Mucosa of stomach (tissue), 1 donor: ENCODE measurements around the gene LNPEP.

Source experiments
- H3K27me3 ChIP-seq: one replicate; pipeline ENCODE4 v1.7.0; 2013; ENCODE audit warnings: mild to moderate bottlenecking, low read length; ENCODE audit not compliant: control insufficient read depth, insufficient read depth
- H3K36me3 ChIP-seq: one replicate; pipeline ENCODE4 v1.7.0; 2013; ENCODE audit warnings: low read length; ENCODE audit not compliant: control insufficient read depth, insufficient read depth
- H3K4me1 ChIP-seq: one replicate; pipeline ENCODE4 v1.7.0; 2013; ENCODE audit warnings: mild to moderate bottlenecking, low read length; ENCODE audit not compliant: control insufficient read depth, insufficient read depth
- H3K4me3 ChIP-seq: one replicate; pipeline ENCODE4 v1.7.0; 2013; ENCODE audit warnings: low read length
- H3K9ac ChIP-seq: one replicate; pipeline ENCODE4 v1.7.0; 2013; ENCODE audit warnings: mild to moderate bottlenecking, low read length, moderate library complexity
- H3K9me3 ChIP-seq: one replicate; pipeline ENCODE4 v1.7.0; 2013; ENCODE audit warnings: mild to moderate bottlenecking, low read length, moderate library complexity; ENCODE audit not compliant: control insufficient read depth
- donor health status: Pancreatic carcinoma.

The LNPEP gene

GRCh38 chr5:96935559-96936430 is at the start of gene LNPEP:
Gene LNPEP (plus strand): TSS chr5:96936080. CDS start chr5:96936156, 76 bp downstream.
- Histone ChIP-seq H3K4me3 (peak within 1 kb of the TSS; percentile 97), H3K36me3 (no peaks in the 10 kb centered on the region), H3K27me3 (no peaks in the 10 kb centered on the region), H3K9ac (peak within 1 kb of the TSS; percentile 97), H3K9me3 (no peaks in the 10 kb centered on the region), H3K4me1 (peaks cover 15% of the 10 kb centered on the region)

- Histone ChIP-seq H3K4me3 (no peak overlapping the region), H3K36me3 (peaks cover 5% of the 10 kb centered on the region), H3K9me3 (no peaks in the 10 kb centered on the region), H3K27me3 (no peaks in the 10 kb centered on the region), H3K4me1 (no peaks in the 10 kb centered on the region), H3K9ac (no peak overlapping the region)
Observed at GRCh38 chr5:96893342-96893741, 42.5 kb upstream of the LNPEP start.

- Histone ChIP-seq H3K9me3 (no peaks in the 10 kb centered on the region), H3K36me3 (peaks cover 5% of the 10 kb centered on the region)
Observed at GRCh38 chr5:96896276-96896675, 39.6 kb upstream of the LNPEP start.

DNA sequence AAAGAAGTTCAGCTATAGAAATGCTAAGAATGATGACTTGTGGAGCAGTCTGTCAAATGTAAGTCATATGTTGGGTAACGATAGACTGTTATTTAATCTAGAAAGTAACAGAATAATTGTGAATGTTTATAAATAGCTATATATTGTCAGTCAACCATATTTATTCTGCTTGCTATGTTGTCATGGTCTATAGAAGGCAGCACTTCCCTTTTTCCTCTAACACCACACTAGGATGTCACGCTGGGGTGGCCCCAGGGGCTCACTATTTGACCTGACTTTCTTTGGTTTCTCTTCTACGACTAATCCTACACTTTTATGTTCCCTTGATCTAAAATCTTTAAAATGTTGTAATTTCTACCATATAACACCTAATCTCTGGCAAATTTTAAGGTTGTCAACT is 39.1 kb upstream of the LNPEP start:
- Histone ChIP-seq H3K9ac (no peak overlapping the region), H3K36me3 (peaks cover 5% of the 10 kb centered on the region), H3K27me3 (no peaks in the 10 kb centered on the region), H3K4me1 (no peaks in the 10 kb centered on the region), H3K4me3 (no peak overlapping the region), H3K9me3 (no peaks in the 10 kb centered on the region)

More at GRCh38 chr5:96896276-96896675, 39.6 kb upstream of the LNPEP start:
- H3K4me3 ChIP-seq, result no peak overlapping the region
- H3K4me1 ChIP-seq, result no peaks in the 10 kb centered on the region
- no peak overlapping the region for H3K9ac ChIP-seq
- no peaks in the 10 kb centered on the region for H3K27me3 ChIP-seq

GRCh38 chr5:96901384-96901783 is 34.5 kb upstream of the LNPEP start:
- no peaks in the 10 kb centered on the region for H3K4me1 ChIP-seq
- H3K27me3 ChIP-seq, result no peaks in the 10 kb centered on the region
- no peak overlapping the region for H3K4me3 ChIP-seq
- H3K9me3 ChIP-seq, result no peaks in the 10 kb centered on the region
- no peak overlapping the region for H3K9ac ChIP-seq
- no peaks in the 10 kb centered on the region for H3K36me3 ChIP-seq

DNA sequence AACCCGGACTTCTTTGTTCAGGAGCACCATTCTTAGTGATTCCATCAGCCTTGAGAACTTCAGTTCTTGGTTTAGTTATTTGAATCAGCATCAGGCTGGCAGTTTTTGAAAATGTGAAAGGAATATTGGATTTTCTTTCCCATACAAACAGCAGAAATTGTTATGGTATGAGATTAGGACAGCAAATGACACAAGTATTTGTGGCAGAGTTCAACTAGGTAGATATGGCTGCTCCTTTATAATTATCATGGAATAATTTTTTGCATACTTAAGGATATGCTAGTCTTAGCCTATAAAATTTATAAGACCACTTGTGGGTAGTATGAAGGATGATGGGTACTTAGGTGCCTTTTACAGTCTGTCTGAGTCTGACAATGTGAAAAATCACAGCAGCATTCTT is 34.0 kb upstream of the LNPEP start:
- Histone ChIP-seq H3K9ac (no peak overlapping the region), H3K4me1 (no peaks in the 10 kb centered on the region), H3K36me3 (no peaks in the 10 kb centered on the region), H3K4me3 (no peak overlapping the region), H3K9me3 (no peaks in the 10 kb centered on the region), H3K27me3 (no peaks in the 10 kb centered on the region)

GRCh38 chr5:96902876-96903275 is 33.0 kb upstream of the LNPEP start:
- Histone ChIP-seq H3K9ac (no peak overlapping the region), H3K9me3 (no peaks in the 10 kb centered on the region), H3K4me3 (no peak overlapping the region), H3K36me3 (no peaks in the 10 kb centered on the region), H3K4me1 (no peaks in the 10 kb centered on the region), H3K27me3 (no peaks in the 10 kb centered on the region)

DNA sequence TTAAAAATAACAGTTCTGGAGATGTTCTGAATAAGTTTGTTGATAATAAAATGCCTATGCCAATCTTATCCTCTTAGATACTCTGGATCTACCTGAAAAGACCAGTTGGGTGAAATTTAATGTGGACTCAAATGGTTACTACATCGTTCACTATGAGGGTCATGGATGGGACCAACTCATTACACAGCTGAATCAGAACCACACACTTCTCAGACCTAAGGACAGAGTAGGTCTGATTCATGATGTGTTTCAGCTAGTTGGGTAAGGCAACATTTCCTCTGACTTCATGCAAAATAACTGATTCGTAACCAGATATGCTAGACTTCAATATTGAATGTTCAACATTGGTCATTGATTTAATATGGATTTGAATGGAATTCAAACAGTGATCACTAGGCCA is 32.6 kb upstream of the LNPEP start:
- Histone ChIP-seq H3K36me3 (no peaks in the 10 kb centered on the region), H3K4me1 (no peaks in the 10 kb centered on the region), H3K4me3 (no peak overlapping the region), H3K9me3 (no peaks in the 10 kb centered on the region), H3K27me3 (no peaks in the 10 kb centered on the region), H3K9ac (no peak overlapping the region)

- H3K4me3 ChIP-seq, result no peak overlapping the region
Observed at GRCh38 chr5:96904054-96904931, 31.6 kb upstream of the LNPEP start.

DNA sequence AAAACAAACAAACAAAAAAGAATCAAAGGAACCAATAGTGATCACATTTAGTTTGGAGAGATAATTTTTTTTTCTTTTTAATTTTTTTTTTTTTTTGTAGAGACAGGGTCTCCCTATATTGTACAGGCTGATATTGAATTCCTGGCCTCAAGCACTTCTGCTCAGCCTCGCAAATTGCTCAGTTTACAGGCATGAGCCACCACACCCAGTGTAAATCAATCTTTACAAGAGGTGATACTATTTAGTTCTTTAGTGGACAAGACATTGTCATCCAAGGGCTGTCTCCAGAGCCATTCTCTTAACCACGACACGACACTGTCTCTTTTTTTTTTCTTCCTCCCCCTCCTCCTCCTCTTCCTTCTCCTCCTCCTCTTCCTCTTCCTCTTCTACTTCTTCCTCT is 30.0 kb upstream of the LNPEP start:
- Histone ChIP-seq H3K9ac (no peak overlapping the region), H3K9me3 (no peaks in the 10 kb centered on the region), H3K4me3 (no peak overlapping the region), H3K4me1 (no peaks in the 10 kb centered on the region), H3K27me3 (no peaks in the 10 kb centered on the region), H3K36me3 (no peaks in the 10 kb centered on the region)

More at GRCh38 chr5:96904054-96904931, 31.6 kb upstream of the LNPEP start:
- Histone ChIP-seq H3K4me1 (no peaks in the 10 kb centered on the region), H3K9ac (no peak overlapping the region), H3K9me3 (no peaks in the 10 kb centered on the region), H3K36me3 (no peaks in the 10 kb centered on the region), H3K27me3 (no peaks in the 10 kb centered on the region)

DNA sequence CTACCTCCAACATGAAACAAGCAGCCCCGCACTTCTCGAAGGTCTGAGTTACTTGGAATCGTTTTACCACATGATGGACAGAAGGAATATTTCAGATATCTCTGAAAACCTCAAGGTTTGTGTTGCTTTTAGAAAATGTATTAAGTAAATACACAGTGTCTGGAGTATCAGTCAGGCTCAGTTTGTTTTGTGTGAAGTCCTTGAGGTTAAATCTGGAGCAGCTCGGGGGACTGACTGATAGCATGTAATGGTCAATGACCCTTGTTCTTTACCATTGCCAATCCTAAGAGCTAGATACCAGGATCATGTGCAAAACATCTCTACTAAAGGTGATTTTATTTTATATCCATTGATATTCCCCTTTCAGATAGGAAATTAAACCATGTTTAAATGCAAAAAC is 26.9 kb upstream of the LNPEP start:
- H3K4me3 ChIP-seq, result no peak overlapping the region
- H3K27me3 ChIP-seq, result no peaks in the 10 kb centered on the region
- no peaks in the 10 kb centered on the region for H3K9me3 ChIP-seq
- H3K9ac ChIP-seq, result no peak overlapping the region
- no peaks in the 10 kb centered on the region for H3K4me1 ChIP-seq
- no peaks in the 10 kb centered on the region for H3K36me3 ChIP-seq

DNA sequence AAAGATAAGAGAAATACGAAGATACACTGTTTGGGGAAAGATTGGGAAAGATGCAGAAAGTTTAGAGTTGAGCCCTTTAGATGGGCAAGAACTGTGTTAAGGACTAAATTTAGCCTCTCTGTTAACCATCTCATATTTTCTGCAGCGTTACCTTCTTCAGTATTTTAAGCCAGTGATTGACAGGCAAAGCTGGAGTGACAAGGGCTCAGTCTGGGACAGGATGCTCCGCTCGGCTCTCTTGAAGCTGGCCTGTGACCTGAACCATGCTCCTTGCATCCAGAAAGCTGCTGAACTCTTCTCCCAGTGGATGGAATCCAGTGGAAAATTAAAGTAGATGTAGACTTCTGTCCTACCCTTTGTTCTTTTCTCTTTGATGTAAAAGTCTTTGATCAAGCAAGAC is 26.4 kb upstream of the LNPEP start:
- Histone ChIP-seq H3K36me3 (no peaks in the 10 kb centered on the region), H3K9me3 (no peaks in the 10 kb centered on the region), H3K4me1 (no peaks in the 10 kb centered on the region), H3K9ac (no peak overlapping the region), H3K27me3 (no peaks in the 10 kb centered on the region), H3K4me3 (no peak overlapping the region)
